ENCODE results near the gene MAP7D1. TPM values are rescaled to one million over a fixed set of nuclear protein-coding genes. Genes with fewer than 3 reads are reported as not detected.

Gene MAP7D1
- total RNA-seq, 3 donors from 2014 or later = 67.4 to 78.0 (median 68.6) TPM

DNA sequence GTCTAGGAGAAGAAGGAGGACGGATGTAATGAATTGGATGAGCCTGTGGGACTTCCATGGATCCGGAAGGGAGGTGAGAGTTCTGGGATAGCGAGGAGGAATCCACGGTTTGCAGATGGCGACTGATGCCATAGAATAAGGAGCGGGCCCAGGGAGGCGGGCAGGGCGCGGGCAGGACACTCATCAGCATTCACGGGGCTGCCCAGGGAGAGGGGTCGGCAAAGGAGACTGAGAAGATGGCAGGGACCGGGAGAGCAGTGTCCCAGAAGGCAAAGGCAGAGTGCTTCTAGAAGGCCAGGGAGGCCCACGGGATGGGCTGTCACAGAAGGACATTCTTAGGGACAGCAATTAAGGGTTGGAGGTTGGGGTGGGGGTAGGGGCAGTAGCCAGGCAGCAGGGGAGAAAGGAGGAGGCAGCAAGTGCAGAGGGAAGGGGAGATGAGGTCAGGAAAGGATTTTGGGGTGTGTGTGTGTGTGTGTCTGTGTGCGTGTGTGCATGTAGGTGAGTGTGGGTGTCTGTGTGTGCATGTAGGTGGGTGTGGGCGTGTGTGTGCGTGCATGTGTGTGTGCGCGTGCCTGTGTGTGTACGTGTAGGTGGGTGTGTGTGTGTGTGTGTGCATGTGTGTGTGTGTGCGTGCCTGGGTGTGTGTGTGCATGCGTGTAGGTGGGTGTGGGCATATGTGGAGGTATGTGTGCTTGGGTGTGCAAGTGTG is 29.8 kb upstream of the MAP7D1 start:
- no peaks in the 10 kb centered on the region for H3K4me1 ChIP-seq
- no peak for DNase-seq (ENCODE audit: low spot score in 2 of 2)
- H3K9me3 ChIP-seq = no peaks in the 10 kb centered on the region
- peak overlapping the region; percentile 78 to 90 for H3K27ac ChIP-seq
- peak overlapping the region in 2 of 3 donors; percentile 57 to 86 for H3K4me3 ChIP-seq
- no peak for TF ChIP-seq POLR2AphosphoS5 (IDR thresholded peaks at IDR 0.05)
- TF ChIP-seq, protein P1, sequence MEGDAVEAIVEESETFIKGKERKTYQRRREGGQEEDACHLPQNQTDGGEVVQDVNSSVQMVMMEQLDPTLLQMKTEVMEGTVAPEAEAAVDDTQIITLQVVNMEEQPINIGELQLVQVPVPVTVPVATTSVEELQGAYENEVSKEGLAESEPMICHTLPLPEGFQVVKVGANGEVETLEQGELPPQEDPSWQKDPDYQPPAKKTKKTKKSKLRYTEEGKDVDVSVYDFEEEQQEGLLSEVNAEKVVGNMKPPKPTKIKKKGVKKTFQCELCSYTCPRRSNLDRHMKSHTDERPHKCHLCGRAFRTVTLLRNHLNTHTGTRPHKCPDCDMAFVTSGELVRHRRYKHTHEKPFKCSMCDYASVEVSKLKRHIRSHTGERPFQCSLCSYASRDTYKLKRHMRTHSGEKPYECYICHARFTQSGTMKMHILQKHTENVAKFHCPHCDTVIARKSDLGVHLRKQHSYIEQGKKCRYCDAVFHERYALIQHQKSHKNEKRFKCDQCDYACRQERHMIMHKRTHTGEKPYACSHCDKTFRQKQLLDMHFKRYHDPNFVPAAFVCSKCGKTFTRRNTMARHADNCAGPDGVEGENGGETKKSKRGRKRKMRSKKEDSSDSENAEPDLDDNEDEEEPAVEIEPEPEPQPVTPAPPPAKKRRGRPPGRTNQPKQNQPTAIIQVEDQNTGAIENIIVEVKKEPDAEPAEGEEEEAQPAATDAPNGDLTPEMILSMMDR (IDR thresholded peaks at IDR 0.05) = no peak
- no peaks in the 10 kb centered on the region for H3K36me3 ChIP-seq
- H3K27me3 ChIP-seq = no peaks in the 10 kb centered on the region
- intact Hi-C loops (cut with DNase I; ENCODE audit: low total_unique reads) = no loop called here

DNA sequence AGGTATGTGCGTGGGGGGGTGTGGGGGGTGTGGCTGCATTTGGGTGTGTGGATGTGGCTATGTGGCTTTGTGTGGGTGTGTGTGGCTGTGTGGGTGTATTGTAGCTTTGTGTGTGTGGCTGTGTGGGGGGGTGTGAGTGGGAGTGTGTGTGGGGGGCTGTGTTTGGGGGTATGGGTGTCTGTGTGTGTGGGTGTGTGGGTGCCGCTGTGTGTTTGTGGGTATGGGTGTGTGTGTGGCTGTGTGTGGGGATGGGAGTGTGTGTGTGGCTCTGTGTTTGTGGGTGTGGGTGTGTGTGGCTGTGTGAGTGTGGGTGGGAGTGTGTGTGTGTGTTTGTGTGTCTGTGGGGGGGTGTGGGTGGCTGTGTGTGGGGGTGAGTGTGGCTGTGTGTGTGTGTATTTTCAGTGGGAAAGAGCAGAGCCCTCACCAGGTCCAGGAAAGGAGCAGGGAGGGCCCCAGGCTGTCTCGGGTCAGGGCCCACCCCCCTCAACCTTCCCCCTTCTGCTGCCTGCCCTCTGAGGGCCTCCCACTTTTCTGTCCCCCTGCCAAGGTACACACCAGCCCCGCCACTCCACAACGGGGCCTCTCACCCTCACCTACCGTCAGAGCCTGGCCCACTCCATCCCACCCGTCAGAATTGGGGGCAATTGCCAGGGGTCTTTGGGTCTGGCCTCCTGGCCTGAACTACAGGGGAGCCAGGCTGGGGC is 29.0 kb upstream of the MAP7D1 start:
- H3K36me3 ChIP-seq = no peaks in the 10 kb centered on the region
- no peaks in the 10 kb centered on the region for H3K27me3 ChIP-seq
- intact Hi-C loops (cut with DNase I; ENCODE audit: low total_unique reads) = loop anchor here (1.0 kb wide), 1 partner anchor 15 kb away; no protein-coding TSS in a partner anchor
- H3K4me1 ChIP-seq = no peaks in the 10 kb centered on the region
- H3K4me3 ChIP-seq = no peak overlapping the region
- H3K9me3 ChIP-seq = no peaks in the 10 kb centered on the region
- no peak for DNase-seq (ENCODE audit: low spot score in 2 of 2)
- no peak for TF ChIP-seq POLR2A (IDR thresholded peaks at IDR 0.05)
- no peak for TF ChIP-seq POLR2AphosphoS5 (IDR thresholded peaks at IDR 0.05)
- TF ChIP-seq, protein P1 (IDR thresholded peaks at IDR 0.05) = no peak
- H3K27ac ChIP-seq = no peak overlapping the region

DNA sequence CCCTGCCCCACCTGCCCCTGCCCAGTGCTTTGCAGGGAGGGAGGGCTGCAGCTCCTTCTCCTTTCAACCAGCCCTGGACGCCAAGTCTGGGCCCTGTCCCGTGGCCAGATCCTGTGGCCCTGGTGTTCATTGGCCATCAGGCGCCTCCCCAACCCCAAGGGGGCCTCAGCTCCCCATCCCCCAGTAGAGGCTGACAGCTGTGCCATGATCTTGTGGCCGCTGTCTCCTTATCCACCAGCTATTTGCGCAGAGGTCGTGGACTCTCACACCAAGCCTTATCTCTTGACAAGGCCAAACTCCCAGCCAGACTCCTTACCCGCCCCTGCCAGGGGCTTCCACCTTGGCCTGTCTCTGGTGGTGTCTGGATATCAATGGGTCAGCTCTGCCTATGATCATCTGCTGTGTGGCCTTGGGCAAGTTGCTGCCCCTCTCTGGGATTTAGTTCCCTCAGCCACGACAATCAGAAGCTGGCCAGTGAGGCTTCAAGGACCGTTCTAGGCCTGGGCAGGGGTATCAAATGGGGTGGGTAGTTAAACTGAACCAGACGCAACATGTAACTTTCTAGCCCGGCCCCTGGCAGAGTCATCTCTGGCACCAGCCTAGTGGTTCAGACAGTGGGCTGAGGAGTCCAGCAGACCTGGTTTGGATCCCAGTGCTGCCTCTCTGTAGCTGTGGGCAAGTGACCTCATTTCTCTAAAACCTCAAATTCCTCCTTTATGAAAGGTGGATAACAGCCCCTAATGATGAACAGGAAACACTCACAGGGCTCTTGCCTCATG is 27.6 kb upstream of the MAP7D1 start:
- H3K27ac ChIP-seq = peak overlapping the region in 1 of 2 donors; percentile 37

DNA sequence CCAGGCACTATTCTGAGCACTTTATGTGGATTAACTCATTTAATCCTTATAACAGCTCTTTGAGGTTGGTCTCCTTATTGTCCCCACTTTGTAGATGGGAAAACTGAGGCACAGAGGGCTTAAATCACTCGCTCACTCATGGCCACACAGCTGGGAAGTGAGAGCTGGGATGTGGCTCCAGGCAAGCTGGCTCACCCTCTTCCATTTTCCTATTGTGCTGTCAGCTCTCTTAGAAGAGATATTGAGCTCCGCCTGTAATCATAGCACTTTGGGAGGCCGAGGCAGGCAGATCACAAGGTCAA is 27.1 kb upstream of the MAP7D1 start:
- intact Hi-C loops (cut with DNase I; ENCODE audit: low total_unique reads) = loop anchor here (2.0 kb wide), 1 partner anchor 20 kb away; no protein-coding TSS in a partner anchor

More for the DNA sequence above, 27.6 kb upstream of the MAP7D1 start:
- Histone ChIP-seq H3K4me3 (no peak overlapping the region), H3K36me3 (no peaks in the 10 kb centered on the region), H3K27me3 (no peaks in the 10 kb centered on the region), H3K9me3 (no peaks in the 10 kb centered on the region), H3K4me1 (no peaks in the 10 kb centered on the region)
- intact Hi-C loops (cut with DNase I; ENCODE audit: low total_unique reads) = loop anchor here (2.0 kb wide), 1 partner anchor 20 kb away; no protein-coding TSS in a partner anchor
- DNase-seq (ENCODE audit: low spot score in 2 of 2) = peak in 1 of 2 donors; percentile 57
- TF ChIP-seq POLR2AphosphoS5 (IDR thresholded peaks at IDR 0.05) = no peak
- TF ChIP-seq, protein P1 (IDR thresholded peaks at IDR 0.05) = no peak
- no peak for TF ChIP-seq POLR2A (IDR thresholded peaks at IDR 0.05)

More for the DNA sequence above, 27.1 kb upstream of the MAP7D1 start:
- H3K36me3 ChIP-seq = no peaks in the 10 kb centered on the region
- H3K4me3 ChIP-seq = no peak overlapping the region
- DNase-seq (ENCODE audit: low spot score in 2 of 2) = no peak
- no peak for TF ChIP-seq POLR2A (IDR thresholded peaks at IDR 0.05)
- TF ChIP-seq POLR2AphosphoS5 (IDR thresholded peaks at IDR 0.05) = no peak
- TF ChIP-seq, protein P1 (IDR thresholded peaks at IDR 0.05) = no peak
- no peaks in the 10 kb centered on the region for H3K9me3 ChIP-seq
- no peaks in the 10 kb centered on the region for H3K4me1 ChIP-seq
- peak overlapping the region in 1 of 2 donors; percentile 37 for H3K27ac ChIP-seq
- no peaks in the 10 kb centered on the region for H3K27me3 ChIP-seq
